Adipocyte (in vitro differentiated cells): Measurements from ENCODE around the gene CRIM1.

Experiments used
- DNase-seq: peaks from one replicate; pipeline ENCODE4 v3.0.0-alpha.2; 2015; ENCODE audit warnings: low read depth
- H3K27me3 ChIP-seq: replicated peaks from 2 replicates; pipeline ENCODE4 v1.7.0; 2013; ENCODE audit warnings: mild to moderate bottlenecking, low read length, moderate library complexity; ENCODE audit not compliant: control insufficient read depth, insufficient read depth
- H3K36me3 ChIP-seq: 2 replicates; pipeline ENCODE4 v1.7.0; 2013; ENCODE audit warnings: low read length, mild to moderate bottlenecking, moderate library complexity; ENCODE audit not compliant: control insufficient read depth, insufficient read depth, severe bottlenecking
- H3K4me1 ChIP-seq: 2 replicates; pipeline ENCODE4 v1.7.0; 2013; ENCODE audit warnings: mild to moderate bottlenecking, low read length, moderate library complexity; ENCODE audit not compliant: control insufficient read depth, insufficient read depth
- H3K4me3 ChIP-seq: 2 replicates; pipeline ENCODE4 v1.7.0; 2013; ENCODE audit warnings: mild to moderate bottlenecking, low read length, moderate library complexity
- H3K9ac ChIP-seq: 2 replicates; pipeline ENCODE4 v1.7.0; 2013; ENCODE audit warnings: mild to moderate bottlenecking, low read length, moderate library complexity
- H3K9me3 ChIP-seq: 2 replicates; pipeline ENCODE4 v1.7.0; 2013; ENCODE audit warnings: mild to moderate bottlenecking, low read length, moderate library complexity; ENCODE audit not compliant: control insufficient read depth

The CRIM1 gene

GRCh38 chr2:36564377-36564930 lies 208.9 kb downstream of the CRIM1 start:
- peaks cover 76% of the 10 kb centered on the region for H3K4me1 ChIP-seq
- H3K4me3 ChIP-seq: no peak overlapping the region
- DNase-seq: no peak
- H3K27me3 ChIP-seq: no peaks in the 10 kb centered on the region
- no peak overlapping the region for H3K9ac ChIP-seq
- H3K36me3 ChIP-seq: peaks cover 27% of the 10 kb centered on the region
- no peaks in the 10 kb centered on the region for H3K9me3 ChIP-seq

GRCh38 chr2:36565712-36566111 lies 210.1 kb downstream of the CRIM1 start:
- no peaks in the 10 kb centered on the region for H3K9me3 ChIP-seq

GRCh38 chr2:36566887-36567286 lies 211.3 kb downstream of the CRIM1 start:
- no peaks in the 10 kb centered on the region for H3K9me3 ChIP-seq
- no peak overlapping the region for H3K9ac ChIP-seq
- no peaks in the 10 kb centered on the region for H3K27me3 ChIP-seq
- peaks cover 26% of the 10 kb centered on the region for H3K36me3 ChIP-seq
- no peak for DNase-seq
- H3K4me1 ChIP-seq: peaks cover 57% of the 10 kb centered on the region
- no peak overlapping the region for H3K4me3 ChIP-seq

More at GRCh38 chr2:36565712-36566111, 210.1 kb downstream of the CRIM1 start:
- DNase-seq: no peak
- Histone ChIP-seq H3K4me1 (peaks cover 68% of the 10 kb centered on the region), H3K9ac (no peak overlapping the region), H3K36me3 (peaks cover 19% of the 10 kb centered on the region), H3K27me3 (no peaks in the 10 kb centered on the region), H3K4me3 (no peak overlapping the region)

- Histone ChIP-seq H3K4me3 (no peak overlapping the region), H3K27me3 (no peaks in the 10 kb centered on the region), H3K9ac (no peak overlapping the region), H3K4me1 (peaks cover 52% of the 10 kb centered on the region), H3K36me3 (peaks cover 32% of the 10 kb centered on the region), H3K9me3 (no peaks in the 10 kb centered on the region)
- DNase-seq: no peak
These were observed 212.3 kb downstream of the CRIM1 start for GRCh38 chr2:36567711-36568408.

GRCh38 chr2:36568516-36569246 lies 213.1 kb downstream of the CRIM1 start:
- Histone ChIP-seq H3K4me1 (peaks cover 44% of the 10 kb centered on the region), H3K4me3 (no peak overlapping the region), H3K9me3 (no peaks in the 10 kb centered on the region), H3K27me3 (no peaks in the 10 kb centered on the region), H3K9ac (peak overlapping the region; percentile 64), H3K36me3 (peaks cover 41% of the 10 kb centered on the region)
- DNase-seq: peak; percentile 59

GRCh38 chr2:36569267-36569856 lies 213.8 kb downstream of the CRIM1 start:
- peaks cover 47% of the 10 kb centered on the region for H3K36me3 ChIP-seq
- H3K9ac ChIP-seq: peak overlapping the region; percentile 64
- peaks cover 38% of the 10 kb centered on the region for H3K4me1 ChIP-seq
- no peaks in the 10 kb centered on the region for H3K27me3 ChIP-seq
- peak overlapping the region; percentile 16 for H3K4me3 ChIP-seq
- peak; percentile 36 for DNase-seq
- no peaks in the 10 kb centered on the region for H3K9me3 ChIP-seq

- H3K9ac ChIP-seq: no peak overlapping the region
- no peaks in the 10 kb centered on the region for H3K9me3 ChIP-seq
- peak; percentile 40 for DNase-seq
- peaks cover 56% of the 10 kb centered on the region for H3K36me3 ChIP-seq
- H3K4me3 ChIP-seq: no peak overlapping the region
- peaks cover 28% of the 10 kb centered on the region for H3K4me1 ChIP-seq
- H3K27me3 ChIP-seq: no peaks in the 10 kb centered on the region
These were observed 214.8 kb downstream of the CRIM1 start for GRCh38 chr2:36570416-36570815.

- DNase-seq: no peak
These were observed 216.6 kb downstream of the CRIM1 start for GRCh38 chr2:36572054-36572718.

GRCh38 chr2:36572719-36573059 lies 217.1 kb downstream of the CRIM1 start:
- Histone ChIP-seq H3K36me3 (peaks cover 47% of the 10 kb centered on the region), H3K9me3 (no peaks in the 10 kb centered on the region), H3K27me3 (no peaks in the 10 kb centered on the region), H3K9ac (no peak overlapping the region), H3K4me3 (no peak overlapping the region), H3K4me1 (peaks cover 43% of the 10 kb centered on the region)
- no peak for DNase-seq

More at GRCh38 chr2:36572054-36572718, 216.6 kb downstream of the CRIM1 start:
- Histone ChIP-seq H3K4me3 (no peak overlapping the region), H3K27me3 (no peaks in the 10 kb centered on the region), H3K9me3 (no peaks in the 10 kb centered on the region), H3K4me1 (peaks cover 40% of the 10 kb centered on the region), H3K36me3 (peaks cover 44% of the 10 kb centered on the region), H3K9ac (no peak overlapping the region)

GRCh38 chr2:36573165-36573564 lies 217.6 kb downstream of the CRIM1 start:
- Histone ChIP-seq H3K27me3 (no peaks in the 10 kb centered on the region), H3K4me3 (no peak overlapping the region), H3K36me3 (peaks cover 52% of the 10 kb centered on the region), H3K9ac (no peak overlapping the region), H3K4me1 (peaks cover 44% of the 10 kb centered on the region), H3K9me3 (no peaks in the 10 kb centered on the region)
- no peak for DNase-seq

GRCh38 chr2:36574560-36574959 lies 219.0 kb downstream of the CRIM1 start:
- no peak overlapping the region for H3K4me3 ChIP-seq
- peaks cover 66% of the 10 kb centered on the region for H3K36me3 ChIP-seq
- H3K4me1 ChIP-seq: peaks cover 30% of the 10 kb centered on the region
- H3K9me3 ChIP-seq: no peaks in the 10 kb centered on the region
- no peaks in the 10 kb centered on the region for H3K27me3 ChIP-seq
- no peak overlapping the region for H3K9ac ChIP-seq
- no peak for DNase-seq
